Stimulated activated naive B cell treated with anti-CD40 and anti-IgM and Interleukin-4, amounts not matched to agents 10 μg/mL and 1 μg/mL and 100 μg/mL, for 72 hours (primary cell): ENCODE data around the gene RXYLT1.
"Not testable (repeated sequence)": the region's sequence is repeated elsewhere in the genome, so short reads cannot be mapped to it uniquely, and the experiment has no call there.

Experiments used
- ATAC-seq, 2 donors: fragments of 150-1000 bp; cut with Tn5 transposase; replicated peaks; 2 replicates each; pipeline ENCODE4 v1.10.0; 2021; ENCODE audit warnings: moderate library complexity in 1 of 2
- DNase-seq: peaks from one replicate; pipeline ENCODE4 v3.0.0; 2021
- H3K27ac Mint-ChIP-seq: one replicate; pipeline ENCODE4 v1.8.0; 2022; ENCODE audit warnings: mild to moderate bottlenecking, mixed read lengths
- H3K27me3 Mint-ChIP-seq, 2 donors: one replicate each; pipeline ENCODE4 v1.8.0; 2022; ENCODE audit warnings: mixed read lengths in 2 of 2
- H3K36me3 Mint-ChIP-seq, 2 donors: one replicate each; pipeline ENCODE4 v1.8.0; 2022; ENCODE audit warnings: mixed read lengths in 2 of 2, mild to moderate bottlenecking in 1 of 2
- H3K4me1 Mint-ChIP-seq, 2 donors: one replicate each; pipeline ENCODE4 v1.8.0; 2022; ENCODE audit warnings: mixed read lengths in 2 of 2, mild to moderate bottlenecking in 1 of 2
- H3K4me3 Mint-ChIP-seq, 2 donors: one replicate each; pipeline ENCODE4 v1.8.0; 2022; ENCODE audit warnings: mild to moderate bottlenecking in 2 of 2, mixed read lengths in 2 of 2, moderate library complexity in 1 of 2
- H3K9me3 Mint-ChIP-seq, 2 donors: one replicate each; pipeline ENCODE4 v1.8.0; 2022; ENCODE audit warnings: mixed read lengths in 2 of 2, mild to moderate bottlenecking in 1 of 2

The RXYLT1 gene

DNA sequence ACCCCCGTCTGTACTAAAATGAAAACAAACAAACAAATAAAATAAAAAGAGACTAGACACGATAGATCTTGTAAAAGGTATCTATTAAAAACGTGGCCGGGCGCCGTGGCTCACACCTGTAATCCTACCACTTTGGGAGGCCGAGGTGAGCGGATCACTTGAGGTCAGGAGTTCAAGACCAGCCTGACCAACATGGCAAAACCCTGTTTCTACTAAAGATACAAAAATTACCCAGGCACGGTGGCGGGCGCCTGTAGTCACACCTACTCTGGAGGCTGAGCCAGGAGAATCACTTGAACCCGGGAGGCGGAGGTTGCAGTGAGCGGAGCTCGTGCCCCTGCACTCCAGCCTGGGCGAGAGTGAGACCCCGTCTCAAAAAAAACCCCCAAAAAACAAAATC is 63.0 kb downstream of the RXYLT1 start:
- not testable (repeated sequence) for ATAC-seq, H3K9me3 Mint-ChIP-seq, DNase-seq, H3K27ac Mint-ChIP-seq, H3K36me3 Mint-ChIP-seq, H3K4me1 Mint-ChIP-seq
- Mint-ChIP-seq H3K4me3 (peak overlapping the region; percentile 42 to 65), H3K27me3 (peaks cover 21 to 47% of the 10 kb centered on the region in 2 donors)

DNA sequence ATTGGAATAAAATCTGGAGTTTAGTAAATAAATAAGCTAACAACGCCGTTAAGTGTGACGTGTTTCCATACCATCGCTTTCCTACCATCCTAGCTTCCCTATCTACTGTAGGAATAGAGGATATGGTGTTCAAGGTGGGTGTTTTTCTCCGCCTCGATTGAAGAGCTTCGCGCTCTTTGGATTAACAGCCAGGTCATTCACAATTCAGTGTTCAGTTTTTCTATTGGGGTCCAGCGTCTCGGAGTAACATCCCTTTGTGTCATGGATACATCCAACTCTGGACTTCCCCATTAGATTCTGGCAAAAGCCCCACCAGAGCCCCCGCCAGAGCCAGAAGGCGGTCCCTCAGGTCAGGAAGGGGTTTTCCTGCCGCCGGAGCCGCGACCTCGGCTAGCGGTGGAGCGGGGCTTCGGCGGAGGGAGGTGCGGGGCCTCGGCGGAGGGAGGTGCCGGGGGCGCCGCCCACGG is 63.6 kb downstream of the RXYLT1 start:
- Mint-ChIP-seq H3K27me3 (peaks cover 21 to 45% of the 10 kb centered on the region in 2 donors), H3K36me3 (no peaks in the 10 kb centered on the region), H3K4me1 (peaks cover 8% of the 10 kb centered on the region in 2 donors), H3K9me3 (no peaks in the 10 kb centered on the region), H3K4me3 (peak overlapping the region; percentile 65 to 90), H3K27ac (peak overlapping the region; percentile 9)
- ATAC-seq = no peak
- no peak for DNase-seq

DNA sequence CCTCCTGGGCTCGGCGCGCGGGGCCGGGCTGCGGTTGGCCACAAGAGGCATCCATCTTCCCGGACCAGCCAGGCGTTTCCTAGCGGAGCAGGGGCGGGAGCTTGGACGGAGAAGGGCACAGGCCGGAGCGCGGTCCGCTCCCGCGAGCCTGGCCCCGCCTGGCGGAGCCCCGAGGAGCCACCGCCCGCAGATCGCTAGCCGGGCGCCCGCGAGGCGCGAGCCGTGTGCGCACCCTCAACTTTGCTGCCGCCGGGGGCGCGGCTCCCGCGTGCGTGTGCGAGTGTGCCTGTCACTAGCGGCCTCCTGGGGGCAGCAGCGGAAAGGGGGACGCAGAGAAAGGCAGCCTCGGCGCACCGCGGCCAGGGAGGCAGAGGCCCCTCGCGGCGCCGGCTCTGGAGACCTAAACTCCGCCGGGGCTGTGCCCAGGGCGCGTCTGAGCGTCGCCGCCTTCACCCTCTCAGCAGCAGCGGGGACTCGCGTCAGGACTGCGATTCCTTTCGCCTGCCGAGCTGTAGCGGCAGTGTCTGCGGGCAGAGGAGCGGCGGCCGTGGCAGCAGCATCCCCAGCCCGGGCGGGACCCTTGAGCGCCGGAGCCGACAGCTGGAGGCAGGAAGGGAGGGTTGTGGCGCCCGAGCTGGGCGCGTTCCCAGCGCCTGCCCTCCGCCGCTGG is 64.1 kb downstream of the RXYLT1 start:
- Mint-ChIP-seq H3K27ac (peak overlapping the region; percentile 56), H3K36me3 (no peaks in the 10 kb centered on the region), H3K27me3 (peaks cover 21 to 49% of the 10 kb centered on the region in 2 donors), H3K4me1 (peaks cover 8% of the 10 kb centered on the region in 2 donors), H3K4me3 (peak overlapping the region; percentile 65 to 90), H3K9me3 (no peaks in the 10 kb centered on the region)
- peak; percentile 93 to 95 for ATAC-seq
- DNase-seq = peak; percentile 74

DNA sequence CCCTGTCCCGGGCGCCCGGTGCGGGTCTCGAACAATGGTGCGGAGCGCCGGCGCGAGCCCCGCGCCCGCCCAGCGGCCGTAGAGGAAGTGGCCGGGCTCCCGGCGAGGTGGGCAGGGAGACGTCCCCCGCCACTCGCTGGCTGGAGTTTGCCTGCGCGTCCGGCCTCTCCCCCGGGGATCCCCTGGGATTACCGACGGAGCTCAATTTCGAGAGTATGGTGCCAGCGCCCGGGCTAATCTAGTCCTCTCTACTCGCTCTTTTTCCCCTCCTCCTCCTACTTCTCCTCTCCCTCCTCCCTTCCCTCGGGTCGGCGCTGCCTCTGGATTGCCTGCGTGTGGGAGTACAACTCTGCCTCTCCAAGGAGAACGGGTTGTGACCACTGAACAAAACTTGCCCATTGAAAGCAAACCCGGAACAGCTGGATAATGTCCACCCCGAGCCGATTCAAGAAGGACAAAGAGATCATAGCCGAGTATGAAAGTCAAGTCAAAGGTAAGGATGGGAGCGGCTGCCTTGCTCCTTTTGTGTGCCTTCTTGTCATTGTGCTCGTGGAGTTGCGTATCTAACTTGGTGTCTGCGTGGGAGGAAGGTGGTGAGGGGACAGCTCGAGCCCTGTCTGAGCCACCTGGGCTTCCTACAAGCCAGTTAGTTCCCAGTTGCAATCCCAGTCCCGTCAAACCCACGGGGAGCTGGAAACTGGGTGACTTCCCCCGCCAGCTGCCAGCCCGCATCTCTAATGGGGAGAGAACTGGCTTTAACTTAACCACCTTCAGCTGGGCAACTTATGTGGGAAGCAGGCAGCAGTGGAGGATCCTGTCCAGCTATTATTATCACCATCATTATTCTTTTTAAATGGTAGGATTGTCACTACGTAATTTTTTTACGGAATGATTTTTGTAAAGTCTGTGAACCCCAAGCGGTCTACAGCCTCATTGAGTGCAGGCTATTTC is 65.0 kb downstream of the RXYLT1 start, which contains the start of gene SRGAP1:
TSS of gene SRGAP1 (plus strand) at position 310 of the 951 bp plus-strand sequence. CDS start at position 427, 117 bp downstream.
- DNase-seq = no peak
- H3K4me1 Mint-ChIP-seq = peaks cover 8% of the 10 kb centered on the region in 2 donors
- H3K4me3 Mint-ChIP-seq = peak within 1 kb of the TSS; percentile 90 to 94
- no peaks in the 10 kb centered on the region for H3K36me3 Mint-ChIP-seq
- ATAC-seq = peak in 1 of 2 donors; percentile 24
- H3K9me3 Mint-ChIP-seq = no peaks in the 10 kb centered on the region
- peaks cover 16 to 44% of the 10 kb centered on the region in 2 donors for H3K27me3 Mint-ChIP-seq
- H3K27ac Mint-ChIP-seq = peak within 1 kb of the TSS; percentile 62

DNA sequence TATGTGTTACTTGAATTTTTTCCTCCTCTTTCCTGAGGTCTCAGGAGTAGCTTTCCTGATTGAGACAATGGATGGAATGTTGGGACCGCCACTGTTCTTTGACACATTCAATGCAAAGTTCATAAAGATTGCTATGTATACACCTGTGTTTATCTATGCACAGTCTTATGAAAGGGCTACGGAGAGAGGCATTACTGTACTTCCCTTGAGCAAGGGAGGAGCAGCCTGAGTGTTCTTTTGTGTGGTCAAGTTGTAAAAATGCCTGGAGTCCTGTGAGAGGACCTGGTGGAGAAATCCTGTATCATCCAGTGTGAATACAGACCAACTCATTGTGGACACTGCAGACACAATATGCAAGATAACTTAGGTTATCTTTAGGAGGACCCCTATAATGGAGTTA is 66.0 kb downstream of the RXYLT1 start:
- Mint-ChIP-seq H3K27me3 (peaks cover 16 to 43% of the 10 kb centered on the region in 2 donors), H3K4me1 (peaks cover 8% of the 10 kb centered on the region in 2 donors), H3K4me3 (no peak overlapping the region), H3K36me3 (no peaks in the 10 kb centered on the region), H3K9me3 (no peaks in the 10 kb centered on the region), H3K27ac (no peak overlapping the region)
- ATAC-seq (no peak), DNase-seq (no peak)

DNA sequence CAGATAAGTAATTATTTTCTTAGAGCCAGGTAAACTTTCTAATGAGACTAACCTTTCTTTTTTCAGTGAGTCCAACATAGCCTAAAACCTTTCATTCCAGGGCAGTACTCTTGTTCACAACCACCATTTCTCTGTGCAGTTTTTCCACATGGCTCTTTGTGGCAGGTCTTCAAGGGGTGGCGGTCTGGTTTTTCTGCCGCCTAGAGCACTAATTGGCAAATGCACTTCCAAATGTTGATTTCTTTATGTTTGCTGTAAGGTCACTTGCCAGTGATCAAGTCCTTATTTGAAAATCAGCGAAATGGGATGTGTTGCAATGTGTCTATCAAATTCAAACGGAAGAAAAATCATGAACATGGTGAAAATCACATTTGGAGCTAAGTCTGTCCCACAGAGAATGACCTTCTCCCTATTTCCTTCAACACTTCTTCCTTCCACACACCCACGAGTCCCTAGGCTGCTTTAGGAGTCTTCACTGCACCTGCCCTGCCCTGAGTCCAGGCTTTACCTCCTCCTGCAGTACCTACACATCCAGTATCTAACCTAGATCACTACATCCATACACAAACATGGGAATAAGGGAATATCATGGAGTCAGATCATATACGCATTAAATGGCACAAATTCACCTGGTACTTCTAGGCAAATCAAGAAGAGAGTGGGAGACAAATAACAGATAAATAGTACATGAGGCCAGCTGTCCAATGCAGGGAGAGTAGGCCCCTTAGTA is 66.7 kb downstream of the RXYLT1 start:
- peaks cover 16 to 43% of the 10 kb centered on the region in 2 donors for H3K27me3 Mint-ChIP-seq
- H3K4me1 Mint-ChIP-seq = peaks cover 8% of the 10 kb centered on the region in 2 donors
- ATAC-seq = no peak
- H3K9me3 Mint-ChIP-seq = no peaks in the 10 kb centered on the region
- H3K4me3 Mint-ChIP-seq = no peak overlapping the region
- H3K36me3 Mint-ChIP-seq = no peaks in the 10 kb centered on the region
- DNase-seq = no peak
- H3K27ac Mint-ChIP-seq = no peak overlapping the region

DNA sequence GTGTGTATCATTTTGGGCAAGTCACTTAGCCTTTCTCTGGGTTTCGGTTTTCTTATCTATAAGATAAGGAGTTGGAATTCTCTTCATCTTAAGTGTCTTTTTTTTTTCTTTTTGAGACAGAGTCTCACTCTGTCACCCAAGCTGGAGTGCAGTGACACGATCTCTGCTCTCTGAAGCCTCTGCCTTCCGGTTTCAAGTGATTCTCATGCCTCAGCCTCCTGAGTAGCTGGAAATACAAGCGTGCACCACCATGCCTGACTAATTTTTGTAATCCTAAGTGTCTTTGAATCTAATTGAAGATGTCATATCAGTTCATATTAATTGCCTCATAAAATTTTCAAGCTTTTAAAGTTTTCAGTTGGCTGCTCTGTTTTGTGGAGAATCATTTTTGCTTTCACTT is 68.7 kb downstream of the RXYLT1 start:
- ATAC-seq = no peak
- H3K4me3 Mint-ChIP-seq = no peak overlapping the region
- DNase-seq = no peak
- H3K27me3 Mint-ChIP-seq = peaks cover 16 to 36% of the 10 kb centered on the region in 2 donors
- no peaks in the 10 kb centered on the region for H3K9me3 Mint-ChIP-seq
- H3K4me1 Mint-ChIP-seq = peaks cover 5 to 8% of the 10 kb centered on the region in 2 donors
- no peaks in the 10 kb centered on the region for H3K36me3 Mint-ChIP-seq
- H3K27ac Mint-ChIP-seq = no peak overlapping the region

DNA sequence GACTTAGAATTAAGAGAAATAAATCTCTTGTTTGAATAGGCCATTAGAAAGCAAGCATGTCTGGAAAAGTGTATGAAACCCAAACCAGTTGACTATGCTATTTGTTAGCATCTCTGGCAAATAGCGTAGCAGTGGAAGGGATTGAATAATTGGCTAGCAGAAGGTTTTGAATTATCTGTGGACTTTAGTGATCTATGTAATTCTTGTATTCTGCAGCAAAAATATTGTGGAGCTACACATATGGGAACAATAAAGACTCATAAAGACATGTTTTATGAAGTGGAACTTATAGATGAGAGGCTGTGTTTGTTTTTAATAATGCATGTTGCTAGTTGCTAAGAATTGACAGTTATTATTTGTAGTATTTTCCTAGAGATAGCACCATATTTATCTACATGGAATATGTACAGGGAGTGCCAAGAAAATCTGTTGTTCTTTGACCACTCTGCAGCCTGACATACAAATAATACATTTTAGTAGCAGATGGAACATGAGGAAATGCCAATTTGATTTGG is 69.5 kb downstream of the RXYLT1 start:
- no peak overlapping the region for H3K27ac Mint-ChIP-seq
- DNase-seq = no peak
- H3K4me3 Mint-ChIP-seq = no peak overlapping the region
- no peak for ATAC-seq
- H3K36me3 Mint-ChIP-seq = no peaks in the 10 kb centered on the region
- H3K9me3 Mint-ChIP-seq = no peaks in the 10 kb centered on the region
- peaks cover 5 to 8% of the 10 kb centered on the region in 2 donors for H3K4me1 Mint-ChIP-seq
- peaks cover 16 to 36% of the 10 kb centered on the region in 2 donors for H3K27me3 Mint-ChIP-seq

DNA sequence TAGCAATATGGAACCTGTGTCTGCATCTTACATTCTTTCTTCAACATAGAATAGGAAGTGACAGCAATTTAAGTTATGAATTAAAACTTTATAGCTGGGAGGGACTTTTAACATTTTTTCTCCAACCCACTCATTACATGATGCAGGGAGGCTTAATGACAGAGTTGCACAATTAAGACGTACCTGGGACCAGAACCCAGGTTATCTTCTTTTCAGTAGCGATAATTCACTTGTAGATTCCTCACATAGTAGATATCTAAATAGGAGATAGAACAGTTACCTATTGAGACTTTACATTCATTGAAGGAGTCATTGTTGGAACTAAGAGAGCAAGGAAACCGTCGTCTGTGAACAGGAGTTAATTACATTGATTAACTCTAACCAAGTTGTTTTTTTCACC is 69.9 kb downstream of the RXYLT1 start:
- Mint-ChIP-seq H3K27ac (no peak overlapping the region), H3K36me3 (no peaks in the 10 kb centered on the region), H3K9me3 (no peaks in the 10 kb centered on the region), H3K4me1 (peaks cover 3 to 5% of the 10 kb centered on the region in 2 donors), H3K4me3 (no peak overlapping the region), H3K27me3 (peaks cover 14 to 33% of the 10 kb centered on the region in 2 donors)
- DNase-seq (no peak), ATAC-seq (no peak)

DNA sequence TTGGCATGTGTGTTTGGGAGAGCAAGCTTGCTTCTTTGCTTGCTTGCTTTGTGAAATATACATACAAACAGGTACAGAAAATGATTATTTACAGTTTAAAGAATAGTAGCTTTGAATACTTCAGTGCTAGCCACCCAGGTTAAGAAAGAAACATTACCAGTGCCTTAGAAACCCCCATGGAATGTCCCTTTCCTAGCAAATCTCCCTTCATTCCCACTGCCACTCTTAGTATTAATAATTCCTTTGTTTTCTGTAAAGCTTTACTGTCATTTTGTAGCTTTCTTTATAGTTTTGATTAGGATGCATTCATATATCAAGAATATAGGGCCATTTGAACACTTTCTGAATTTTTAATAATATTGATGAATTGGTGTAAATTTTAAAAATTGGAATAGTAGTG is 74.3 kb downstream of the RXYLT1 start:
- H3K4me3 Mint-ChIP-seq = no peak overlapping the region
- peaks cover 0 to 6% of the 10 kb centered on the region in 2 donors for H3K27me3 Mint-ChIP-seq
- ATAC-seq (no peak), DNase-seq (no peak)
- no peak overlapping the region for H3K27ac Mint-ChIP-seq
- H3K9me3 Mint-ChIP-seq = no peaks in the 10 kb centered on the region
- H3K4me1 Mint-ChIP-seq = no peaks in the 10 kb centered on the region
- no peaks in the 10 kb centered on the region for H3K36me3 Mint-ChIP-seq

DNA sequence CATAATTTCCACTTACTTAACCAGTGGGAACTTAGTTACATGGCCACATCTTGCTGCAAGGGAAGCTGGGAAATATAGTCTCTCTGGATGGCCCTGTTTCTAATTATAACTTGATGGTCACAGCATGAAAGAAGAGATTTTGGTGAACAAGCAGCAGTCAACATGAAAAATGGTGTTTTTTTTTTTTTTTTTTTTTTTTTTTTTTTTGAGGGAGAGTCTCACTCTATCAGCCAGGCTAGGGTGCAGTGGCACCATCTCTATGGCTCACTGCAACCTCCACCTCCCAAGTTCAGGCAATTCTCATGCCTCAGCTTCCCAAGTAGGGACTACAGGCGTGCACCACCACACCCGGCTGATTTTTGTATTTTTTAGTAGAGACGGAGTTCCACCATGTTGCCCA is 75.6 kb downstream of the RXYLT1 start:
- H3K4me3 Mint-ChIP-seq = no peak overlapping the region
- peaks cover 0 to 6% of the 10 kb centered on the region in 2 donors for H3K27me3 Mint-ChIP-seq
- no peak overlapping the region for H3K27ac Mint-ChIP-seq
- no peaks in the 10 kb centered on the region for H3K36me3 Mint-ChIP-seq
- no peak for ATAC-seq
- DNase-seq = no peak
- no peaks in the 10 kb centered on the region for H3K4me1 Mint-ChIP-seq
- H3K9me3 Mint-ChIP-seq = no peaks in the 10 kb centered on the region

DNA sequence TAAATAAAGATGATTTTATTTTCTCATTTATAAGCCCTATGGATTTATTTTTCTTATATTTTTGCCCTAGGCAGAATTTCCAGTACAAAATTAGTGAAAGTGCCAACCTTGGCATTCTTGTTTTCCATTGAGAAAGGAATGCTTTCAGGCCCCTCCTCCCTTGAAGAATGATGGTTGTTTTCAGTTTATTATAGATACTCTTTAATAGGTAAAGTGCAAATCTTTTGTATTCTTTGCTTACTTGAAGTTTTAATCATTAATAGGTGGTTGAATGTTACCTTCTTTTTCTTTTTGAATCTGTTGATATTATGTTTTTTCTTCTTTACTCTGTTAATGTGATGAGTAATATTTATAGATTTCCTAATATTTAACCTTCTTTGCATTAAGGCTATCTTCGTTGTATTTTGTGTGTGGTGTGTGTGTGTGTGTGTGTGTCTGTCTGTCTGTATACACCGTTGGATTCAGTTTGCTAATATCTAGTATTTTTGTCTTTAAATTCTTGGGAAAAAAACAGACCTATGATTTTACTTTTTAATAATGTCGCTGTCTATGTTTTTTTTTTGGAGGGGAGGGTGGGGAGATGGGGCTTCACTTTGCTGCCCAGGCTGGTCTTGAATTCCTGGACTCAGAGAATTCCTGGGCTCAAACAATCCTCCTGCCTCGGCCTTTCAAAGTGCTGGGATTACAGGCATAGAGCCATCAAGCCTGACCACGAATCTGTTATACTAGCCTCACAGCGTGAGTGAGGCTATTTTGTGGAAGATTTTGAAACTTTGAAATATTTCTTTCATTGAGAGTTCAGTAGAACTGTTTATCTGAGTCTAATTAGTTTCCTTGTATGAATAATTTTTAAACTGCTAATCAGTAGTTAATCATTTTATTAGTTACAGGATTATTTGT is 78.3 kb downstream of the RXYLT1 start:
- H3K4me1 Mint-ChIP-seq = no peaks in the 10 kb centered on the region

More for the DNA sequence above, 78.3 kb downstream of the RXYLT1 start:
- Mint-ChIP-seq H3K36me3 (no peaks in the 10 kb centered on the region), H3K4me3 (no peak overlapping the region), H3K9me3 (no peaks in the 10 kb centered on the region), H3K27ac (no peak overlapping the region), H3K27me3 (peaks cover 0 to 6% of the 10 kb centered on the region in 2 donors)
- ATAC-seq = no peak
- DNase-seq = no peak
